C4-2B (cell line): ENCODE data around the gene PLEKHD1.

ENCODE experiments used
- ZFX ChIP-seq: fragments of 450-650 bp; IDR thresholded peaks from 2 replicates; pipeline ENCODE4 v1.6.1; 2017
- TF ChIP-seq, protein P1 (sequence below): fragments of 450-650 bp; conservative IDR thresholded peaks from 2 replicates; pipeline ENCODE4 v1.5.1; 2017; ENCODE audit warnings: mild to moderate bottlenecking

DNA sequence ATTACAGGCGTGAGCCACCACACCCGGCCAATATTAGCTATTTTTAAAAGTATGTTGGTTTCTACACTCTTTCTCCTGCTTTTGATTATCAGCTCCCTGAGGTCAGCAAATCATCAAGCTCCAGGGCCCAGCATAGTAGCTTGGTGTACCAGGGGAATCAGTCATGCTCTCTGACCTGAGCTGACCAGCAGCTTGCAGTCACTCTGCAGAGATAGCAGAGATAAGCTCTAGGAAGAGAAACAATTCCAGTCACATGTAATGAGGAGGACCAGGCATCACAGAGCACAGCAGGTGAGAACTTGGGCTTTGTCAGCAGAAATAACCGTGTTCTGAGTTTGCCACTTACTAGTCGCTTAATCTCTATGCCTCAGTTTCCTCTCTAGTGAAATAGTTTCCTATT is 8.5 kb downstream of the PLEKHD1 start:
- TF ChIP-seq, protein P1, sequence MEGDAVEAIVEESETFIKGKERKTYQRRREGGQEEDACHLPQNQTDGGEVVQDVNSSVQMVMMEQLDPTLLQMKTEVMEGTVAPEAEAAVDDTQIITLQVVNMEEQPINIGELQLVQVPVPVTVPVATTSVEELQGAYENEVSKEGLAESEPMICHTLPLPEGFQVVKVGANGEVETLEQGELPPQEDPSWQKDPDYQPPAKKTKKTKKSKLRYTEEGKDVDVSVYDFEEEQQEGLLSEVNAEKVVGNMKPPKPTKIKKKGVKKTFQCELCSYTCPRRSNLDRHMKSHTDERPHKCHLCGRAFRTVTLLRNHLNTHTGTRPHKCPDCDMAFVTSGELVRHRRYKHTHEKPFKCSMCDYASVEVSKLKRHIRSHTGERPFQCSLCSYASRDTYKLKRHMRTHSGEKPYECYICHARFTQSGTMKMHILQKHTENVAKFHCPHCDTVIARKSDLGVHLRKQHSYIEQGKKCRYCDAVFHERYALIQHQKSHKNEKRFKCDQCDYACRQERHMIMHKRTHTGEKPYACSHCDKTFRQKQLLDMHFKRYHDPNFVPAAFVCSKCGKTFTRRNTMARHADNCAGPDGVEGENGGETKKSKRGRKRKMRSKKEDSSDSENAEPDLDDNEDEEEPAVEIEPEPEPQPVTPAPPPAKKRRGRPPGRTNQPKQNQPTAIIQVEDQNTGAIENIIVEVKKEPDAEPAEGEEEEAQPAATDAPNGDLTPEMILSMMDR: no peak
- no peak for TF ChIP-seq ZFX
